Lower leg skin (tissue), 3 donors: Measurements from ENCODE around the gene CLASP1.

Experiments
- POLR2A ChIP-seq, 2 donors: fragments of 450-650 bp; IDR thresholded peaks; one replicate each; pipeline ENCODE4 v1.6.1; 2016 to 2017; ENCODE audit warnings: antibody characterized with exemption in 2 of 2, mild to moderate bottlenecking in 1 of 2, moderate library complexity in 1 of 2
- TF ChIP-seq, protein P1 (sequence below), 3 donors: fragments of 450-650 bp; IDR thresholded peaks; one replicate each; pipeline ENCODE4 v1.5.1; 2016; ENCODE audit warnings: antibody characterized with exemption in 3 of 3, mild to moderate bottlenecking in 3 of 3, moderate library complexity in 2 of 3

DNA sequence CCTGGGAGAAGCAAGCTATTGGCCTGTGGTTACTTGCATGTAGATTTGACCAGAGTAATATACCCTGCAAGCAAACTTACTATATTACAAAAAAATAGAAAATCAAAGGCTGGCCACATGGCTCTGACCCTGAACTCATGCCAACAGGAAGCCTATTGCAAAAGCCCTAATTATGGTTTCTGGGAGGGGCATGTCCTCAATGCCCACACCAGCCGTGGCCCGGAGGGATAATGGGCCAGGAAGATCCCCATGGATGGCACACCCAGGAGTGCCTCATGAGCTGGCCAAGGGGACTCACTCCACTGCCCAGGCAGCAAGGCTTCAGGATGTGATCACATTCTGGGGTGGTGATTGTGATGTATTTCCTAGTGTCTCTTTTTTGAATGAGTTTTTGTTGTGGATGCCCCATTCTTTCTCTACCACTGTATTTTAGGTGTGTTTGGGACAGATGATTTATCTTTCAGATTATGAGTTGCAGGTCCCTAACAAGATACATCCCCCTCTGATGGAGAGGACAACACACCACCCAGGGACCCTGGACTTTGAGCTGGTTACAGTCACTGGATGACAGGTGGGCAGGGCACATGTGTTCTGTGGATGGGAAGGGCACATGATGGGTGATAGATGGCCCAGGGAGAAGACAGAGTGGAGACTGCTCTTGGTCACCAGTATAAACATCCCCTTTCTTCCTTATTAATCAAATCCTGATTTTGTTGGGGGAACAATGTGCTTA lies 345.6 kb downstream of the CLASP1 start:
- TF ChIP-seq, protein P1, sequence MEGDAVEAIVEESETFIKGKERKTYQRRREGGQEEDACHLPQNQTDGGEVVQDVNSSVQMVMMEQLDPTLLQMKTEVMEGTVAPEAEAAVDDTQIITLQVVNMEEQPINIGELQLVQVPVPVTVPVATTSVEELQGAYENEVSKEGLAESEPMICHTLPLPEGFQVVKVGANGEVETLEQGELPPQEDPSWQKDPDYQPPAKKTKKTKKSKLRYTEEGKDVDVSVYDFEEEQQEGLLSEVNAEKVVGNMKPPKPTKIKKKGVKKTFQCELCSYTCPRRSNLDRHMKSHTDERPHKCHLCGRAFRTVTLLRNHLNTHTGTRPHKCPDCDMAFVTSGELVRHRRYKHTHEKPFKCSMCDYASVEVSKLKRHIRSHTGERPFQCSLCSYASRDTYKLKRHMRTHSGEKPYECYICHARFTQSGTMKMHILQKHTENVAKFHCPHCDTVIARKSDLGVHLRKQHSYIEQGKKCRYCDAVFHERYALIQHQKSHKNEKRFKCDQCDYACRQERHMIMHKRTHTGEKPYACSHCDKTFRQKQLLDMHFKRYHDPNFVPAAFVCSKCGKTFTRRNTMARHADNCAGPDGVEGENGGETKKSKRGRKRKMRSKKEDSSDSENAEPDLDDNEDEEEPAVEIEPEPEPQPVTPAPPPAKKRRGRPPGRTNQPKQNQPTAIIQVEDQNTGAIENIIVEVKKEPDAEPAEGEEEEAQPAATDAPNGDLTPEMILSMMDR (IDR thresholded peaks at IDR 0.05) = no peak
- TF ChIP-seq POLR2A (IDR thresholded peaks at IDR 0.05) = no peak
